ENCODE results near the gene NKG7.

DNA sequence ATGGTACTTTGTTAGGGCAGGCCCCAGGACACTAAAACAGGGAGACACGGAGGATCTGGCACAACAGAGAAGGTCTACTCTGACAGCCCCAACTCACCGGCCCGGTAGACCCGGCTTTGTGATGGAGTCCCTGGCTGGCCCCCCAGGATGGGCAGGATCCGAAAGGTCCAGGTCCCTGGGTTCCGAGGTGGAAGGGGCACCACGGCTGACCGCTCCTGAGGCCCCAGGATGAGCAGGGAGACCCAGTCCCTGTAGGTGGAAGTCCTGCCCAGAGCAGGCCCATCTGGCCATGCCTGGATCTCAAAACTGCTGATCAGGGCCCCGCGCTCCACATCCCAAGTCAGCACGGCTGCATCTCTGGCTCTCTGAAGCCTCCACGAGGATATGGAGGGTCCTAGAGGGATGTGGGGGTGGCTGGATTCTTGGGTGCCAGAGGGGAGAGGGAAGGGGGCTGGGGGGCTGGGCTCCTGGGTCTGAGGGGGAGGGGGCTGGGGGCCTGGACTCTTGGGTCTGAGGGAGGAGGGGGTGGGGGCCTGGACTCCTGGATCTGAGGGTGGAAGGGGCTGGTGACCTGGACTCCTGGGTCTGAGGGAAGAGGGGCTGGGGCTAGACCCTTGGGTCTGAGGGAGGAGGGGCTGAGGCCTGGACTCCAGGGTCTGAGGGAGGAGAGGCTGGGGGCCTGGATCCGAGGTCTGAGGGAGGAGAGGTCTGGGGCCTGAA is 35.2 kb downstream of the NKG7 start:
- no peak for TF ChIP-seq POLR2A (IDR thresholded peaks at IDR 0.05)
- TF ChIP-seq, protein P1, sequence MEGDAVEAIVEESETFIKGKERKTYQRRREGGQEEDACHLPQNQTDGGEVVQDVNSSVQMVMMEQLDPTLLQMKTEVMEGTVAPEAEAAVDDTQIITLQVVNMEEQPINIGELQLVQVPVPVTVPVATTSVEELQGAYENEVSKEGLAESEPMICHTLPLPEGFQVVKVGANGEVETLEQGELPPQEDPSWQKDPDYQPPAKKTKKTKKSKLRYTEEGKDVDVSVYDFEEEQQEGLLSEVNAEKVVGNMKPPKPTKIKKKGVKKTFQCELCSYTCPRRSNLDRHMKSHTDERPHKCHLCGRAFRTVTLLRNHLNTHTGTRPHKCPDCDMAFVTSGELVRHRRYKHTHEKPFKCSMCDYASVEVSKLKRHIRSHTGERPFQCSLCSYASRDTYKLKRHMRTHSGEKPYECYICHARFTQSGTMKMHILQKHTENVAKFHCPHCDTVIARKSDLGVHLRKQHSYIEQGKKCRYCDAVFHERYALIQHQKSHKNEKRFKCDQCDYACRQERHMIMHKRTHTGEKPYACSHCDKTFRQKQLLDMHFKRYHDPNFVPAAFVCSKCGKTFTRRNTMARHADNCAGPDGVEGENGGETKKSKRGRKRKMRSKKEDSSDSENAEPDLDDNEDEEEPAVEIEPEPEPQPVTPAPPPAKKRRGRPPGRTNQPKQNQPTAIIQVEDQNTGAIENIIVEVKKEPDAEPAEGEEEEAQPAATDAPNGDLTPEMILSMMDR (IDR thresholded peaks at IDR 0.05), result no peak

Measured in adrenal gland (tissue), 5 donors.